PFSK-1 (cell line): ENCODE results near the gene GGTA1.

Experiments
- FOXP2 ChIP-seq: optimal IDR thresholded peaks from 2 replicates; pipeline ENCODE3; 2011; ENCODE audit warnings: borderline replicate concordance, control low read depth, inconsistent platforms; ENCODE audit not compliant: insufficient read depth; ENCODE audit errors: extremely low read length, extremely low read depth
- POLR2AphosphoS5 ChIP-seq: IDR thresholded peaks from 2 replicates; pipeline ENCODE4 v1.6.1; 2012; ENCODE audit warnings: low read depth, mild to moderate bottlenecking, control low read depth, low read length, moderate library complexity
- SIN3A ChIP-seq: IDR thresholded peaks from 2 replicates; pipeline ENCODE4 v1.6.1; 2012; ENCODE audit warnings: mild to moderate bottlenecking, low read length, moderate library complexity, borderline replicate concordance; ENCODE audit not compliant: insufficient read depth
- TAF1 ChIP-seq: IDR thresholded peaks from 2 replicates; pipeline ENCODE4 v1.6.1; 2012; ENCODE audit warnings: low read length, control low read depth, borderline replicate concordance; ENCODE audit not compliant: insufficient read depth
- TF ChIP-seq, protein P1 (sequence below), 2 experiments: IDR thresholded peaks; 2 replicates each; pipeline versions ENCODE4 v1.6.1 to v1.8.0; 2011 to 2012; ENCODE audit warnings: low read depth in 2 of 2, low read length in 2 of 2, control low read depth in 1 of 2, inconsistent platforms in 1 of 2, mild to moderate bottlenecking in 1 of 2, moderate library complexity in 1 of 2; ENCODE audit not compliant: insufficient read depth in 1 of 2

Gene GGTA1

DNA sequence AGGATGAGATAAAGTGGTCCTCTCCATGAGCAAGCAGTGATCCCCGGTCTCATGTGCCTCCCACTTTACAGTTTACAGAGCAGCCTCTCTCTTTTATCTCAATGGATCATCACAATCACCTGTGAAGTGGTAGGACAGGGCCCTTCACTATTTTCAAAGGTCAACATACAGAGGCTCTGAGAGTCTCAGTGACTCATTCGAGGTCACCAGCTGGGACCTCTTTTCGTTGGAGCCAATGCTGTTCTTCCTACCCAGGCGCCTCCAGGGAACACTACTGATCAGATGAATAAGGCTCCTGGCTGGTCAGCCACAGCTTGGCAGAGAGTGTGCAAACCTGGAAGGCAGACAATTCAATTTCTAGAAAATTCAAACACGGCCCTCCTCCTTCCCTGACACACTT, 16.6 kb downstream of the GGTA1 start:
- no peak for TF ChIP-seq TAF1
- TF ChIP-seq FOXP2, result no peak

DNA sequence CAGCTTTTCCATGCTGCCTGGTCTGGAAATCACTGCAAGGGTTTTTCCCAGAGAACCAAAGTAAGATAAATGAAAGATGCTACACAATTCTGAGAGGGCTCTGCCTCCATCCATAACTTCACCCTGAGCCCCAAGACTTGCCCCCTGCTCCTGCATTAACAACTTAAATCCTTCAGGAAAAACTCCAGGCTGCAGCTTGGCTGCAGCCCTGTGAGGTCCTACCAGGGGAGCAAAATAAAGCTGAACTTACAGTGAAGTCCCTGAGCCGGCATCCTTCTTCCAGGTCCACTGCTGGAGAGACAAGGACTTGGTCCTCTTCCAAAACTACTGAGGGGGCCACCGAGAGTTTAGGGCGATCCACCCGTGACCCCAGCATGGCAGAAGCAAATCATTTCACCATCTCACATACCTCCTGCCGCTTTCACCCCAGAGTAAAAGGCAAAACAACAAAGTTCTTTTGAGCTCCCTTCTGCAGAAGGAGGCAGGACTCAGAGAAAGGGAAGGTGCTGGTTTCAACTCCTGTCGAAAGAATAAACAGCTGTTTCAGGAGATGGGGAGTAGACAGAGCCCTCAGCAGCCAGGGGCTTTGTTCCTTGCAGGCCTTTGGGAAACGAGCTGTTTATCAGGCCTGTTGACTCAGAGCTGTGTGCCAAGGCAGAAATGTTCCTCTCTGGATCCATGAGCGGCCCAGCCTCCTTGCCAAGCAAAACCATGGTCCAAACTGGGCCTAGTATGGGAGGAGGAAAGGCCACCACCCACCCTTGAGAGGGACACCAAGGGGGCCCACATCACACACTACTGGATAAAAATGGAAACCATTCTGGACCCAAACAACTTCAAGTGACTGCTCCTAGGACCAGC, 20.6 kb downstream of the GGTA1 start:
- TF ChIP-seq, protein P1, sequence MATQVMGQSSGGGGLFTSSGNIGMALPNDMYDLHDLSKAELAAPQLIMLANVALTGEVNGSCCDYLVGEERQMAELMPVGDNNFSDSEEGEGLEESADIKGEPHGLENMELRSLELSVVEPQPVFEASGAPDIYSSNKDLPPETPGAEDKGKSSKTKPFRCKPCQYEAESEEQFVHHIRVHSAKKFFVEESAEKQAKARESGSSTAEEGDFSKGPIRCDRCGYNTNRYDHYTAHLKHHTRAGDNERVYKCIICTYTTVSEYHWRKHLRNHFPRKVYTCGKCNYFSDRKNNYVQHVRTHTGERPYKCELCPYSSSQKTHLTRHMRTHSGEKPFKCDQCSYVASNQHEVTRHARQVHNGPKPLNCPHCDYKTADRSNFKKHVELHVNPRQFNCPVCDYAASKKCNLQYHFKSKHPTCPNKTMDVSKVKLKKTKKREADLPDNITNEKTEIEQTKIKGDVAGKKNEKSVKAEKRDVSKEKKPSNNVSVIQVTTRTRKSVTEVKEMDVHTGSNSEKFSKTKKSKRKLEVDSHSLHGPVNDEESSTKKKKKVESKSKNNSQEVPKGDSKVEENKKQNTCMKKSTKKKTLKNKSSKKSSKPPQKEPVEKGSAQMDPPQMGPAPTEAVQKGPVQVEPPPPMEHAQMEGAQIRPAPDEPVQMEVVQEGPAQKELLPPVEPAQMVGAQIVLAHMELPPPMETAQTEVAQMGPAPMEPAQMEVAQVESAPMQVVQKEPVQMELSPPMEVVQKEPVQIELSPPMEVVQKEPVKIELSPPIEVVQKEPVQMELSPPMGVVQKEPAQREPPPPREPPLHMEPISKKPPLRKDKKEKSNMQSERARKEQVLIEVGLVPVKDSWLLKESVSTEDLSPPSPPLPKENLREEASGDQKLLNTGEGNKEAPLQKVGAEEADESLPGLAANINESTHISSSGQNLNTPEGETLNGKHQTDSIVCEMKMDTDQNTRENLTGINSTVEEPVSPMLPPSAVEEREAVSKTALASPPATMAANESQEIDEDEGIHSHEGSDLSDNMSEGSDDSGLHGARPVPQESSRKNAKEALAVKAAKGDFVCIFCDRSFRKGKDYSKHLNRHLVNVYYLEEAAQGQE (IDR thresholded peaks at IDR 0.05; ENCODE audit: insufficient read depth in 1 of 2, low read depth in 2 of 2, low read length in 2 of 2), result no peak
- TF ChIP-seq POLR2AphosphoS5 (no peak), SIN3A (no peak), TAF1 (no peak), FOXP2 (no peak)

DNA sequence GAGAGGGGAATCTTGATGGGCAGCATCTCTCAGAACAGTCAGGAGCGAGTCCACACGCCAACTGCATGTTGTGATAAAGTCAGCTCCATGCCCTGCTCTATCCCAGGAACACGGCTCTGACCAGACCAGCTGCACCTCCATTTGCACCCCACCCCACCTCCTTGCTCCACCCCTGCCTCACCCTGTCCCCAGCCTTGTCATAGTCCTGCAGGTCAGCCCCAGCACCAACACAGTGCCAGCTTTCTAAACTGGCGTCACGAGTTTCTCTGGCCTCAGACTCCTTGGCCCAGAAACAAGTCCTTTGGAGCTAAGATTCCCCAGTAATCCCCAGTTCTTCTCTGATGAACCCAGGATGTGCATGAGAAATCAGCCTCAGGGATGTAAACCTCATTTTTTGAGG, 23.5 kb downstream of the GGTA1 start:
- TF ChIP-seq FOXP2 (no peak), SIN3A (no peak), TAF1 (no peak), POLR2AphosphoS5 (no peak)
- TF ChIP-seq, protein P1 (IDR thresholded peaks at IDR 0.05; ENCODE audit: insufficient read depth in 1 of 2, low read depth in 2 of 2, low read length in 2 of 2), result no peak

DNA sequence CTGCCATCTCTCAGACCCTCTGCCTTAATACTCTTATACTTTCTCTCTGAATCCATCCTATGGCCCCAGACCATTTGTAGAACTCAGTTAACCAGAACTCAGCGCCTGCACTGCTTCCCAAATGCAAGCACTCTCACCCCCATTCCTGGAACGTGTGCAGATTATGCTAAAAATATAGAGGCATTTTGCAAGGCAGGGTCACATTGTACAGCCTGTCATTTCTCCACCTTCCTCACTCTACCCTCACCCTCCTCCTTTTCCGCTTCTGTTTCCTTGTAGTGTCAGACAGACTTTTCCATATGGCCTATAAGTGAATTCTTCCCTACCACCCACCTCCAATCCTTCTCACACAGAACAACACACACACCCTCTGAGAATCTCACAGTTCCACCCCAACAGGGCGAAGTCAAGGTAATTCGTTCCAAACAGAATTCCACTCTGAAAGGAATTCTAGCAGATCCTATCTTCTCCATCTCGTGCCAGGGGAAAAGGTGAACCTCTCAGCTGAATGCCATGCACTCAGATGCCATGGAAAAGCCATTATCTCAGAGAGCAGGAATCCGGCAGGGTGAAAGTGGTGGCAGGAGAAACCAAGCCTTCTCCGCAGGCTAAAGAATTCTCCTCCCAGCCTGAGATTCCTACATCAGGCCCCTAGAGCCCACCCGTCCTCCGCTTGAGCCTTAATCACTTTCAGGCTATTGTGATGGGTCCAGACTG, 25.3 kb downstream of the GGTA1 start:
- TF ChIP-seq POLR2AphosphoS5 (no peak), SIN3A (no peak), FOXP2 (no peak), TAF1 (no peak)
- TF ChIP-seq, protein P1 (IDR thresholded peaks at IDR 0.05; ENCODE audit: insufficient read depth in 1 of 2, low read depth in 2 of 2, low read length in 2 of 2), result no peak

DNA sequence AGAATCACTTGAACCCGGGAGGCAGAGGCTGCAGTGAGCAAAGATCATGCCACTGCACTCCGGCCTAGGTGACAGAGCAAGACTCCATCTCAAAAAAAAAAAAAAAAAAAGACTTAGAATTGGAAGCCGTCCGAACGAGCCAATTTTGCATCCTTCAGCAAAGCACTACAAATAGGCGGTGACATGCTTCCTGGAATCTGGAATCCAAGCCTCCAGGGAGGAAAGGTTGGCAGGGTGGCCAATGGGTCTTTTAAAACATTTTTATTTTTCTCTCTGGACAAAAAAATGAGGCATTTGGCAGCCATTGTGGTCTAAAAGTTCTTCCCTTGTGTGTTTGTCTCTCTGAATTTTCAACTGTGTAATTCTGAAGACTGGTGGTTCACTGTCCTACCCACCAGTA, 26.4 kb downstream of the GGTA1 start:
- TF ChIP-seq TAF1 (no peak), FOXP2 (no peak), POLR2AphosphoS5 (no peak), SIN3A (no peak)
- TF ChIP-seq, protein P1 (IDR thresholded peaks at IDR 0.05; ENCODE audit: insufficient read depth in 1 of 2, low read depth in 2 of 2, low read length in 2 of 2), result no peak
